Measurements from ENCODE around the gene TCFL5.

TCFL5 gene

DNA sequence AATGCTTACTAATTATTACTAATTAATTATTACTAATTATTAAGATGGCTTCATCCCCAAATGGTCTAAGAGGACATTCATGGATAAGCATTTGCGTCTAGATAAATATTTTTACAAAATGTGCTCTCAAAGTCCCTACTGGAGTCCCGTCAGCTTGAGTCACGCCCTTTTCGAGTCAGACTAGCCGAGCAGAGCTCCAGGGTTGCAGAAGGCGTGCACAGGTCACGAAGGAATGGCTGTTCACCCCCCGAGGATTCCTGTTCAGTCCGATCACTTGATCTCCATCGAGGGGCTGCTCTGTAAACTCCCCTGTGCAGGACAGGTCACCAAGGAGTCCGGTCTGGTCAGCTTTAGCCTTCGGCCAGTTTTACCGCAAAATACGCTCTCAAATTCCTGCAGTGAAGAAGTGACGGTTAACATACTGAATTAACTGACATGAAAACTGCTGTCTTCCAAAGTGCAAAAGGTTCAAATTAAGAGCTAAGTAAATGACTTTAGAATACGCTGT, 19.9 kb downstream of the TCFL5 start:
- H3K9me2 ChIP-seq (ENCODE audit: low read depth, low read length): no peaks in the 10 kb centered on the region
- no peak overlapping the region for H3K27ac ChIP-seq (ENCODE audit: low read depth, low read length, poor library complexity, severe bottlenecking)
- peaks cover 27% of the 10 kb centered on the region for H3K4me1 ChIP-seq (ENCODE audit: insufficient read depth, low read length, severe bottlenecking)
- H2AFZ ChIP-seq (ENCODE audit: low read length): no peak overlapping the region
- no peaks in the 10 kb centered on the region for H4K20me1 ChIP-seq (ENCODE audit: insufficient read depth, low read length)
- H3K9ac ChIP-seq (ENCODE audit: low read length): no peak overlapping the region
- TF ChIP-seq, protein P1, sequence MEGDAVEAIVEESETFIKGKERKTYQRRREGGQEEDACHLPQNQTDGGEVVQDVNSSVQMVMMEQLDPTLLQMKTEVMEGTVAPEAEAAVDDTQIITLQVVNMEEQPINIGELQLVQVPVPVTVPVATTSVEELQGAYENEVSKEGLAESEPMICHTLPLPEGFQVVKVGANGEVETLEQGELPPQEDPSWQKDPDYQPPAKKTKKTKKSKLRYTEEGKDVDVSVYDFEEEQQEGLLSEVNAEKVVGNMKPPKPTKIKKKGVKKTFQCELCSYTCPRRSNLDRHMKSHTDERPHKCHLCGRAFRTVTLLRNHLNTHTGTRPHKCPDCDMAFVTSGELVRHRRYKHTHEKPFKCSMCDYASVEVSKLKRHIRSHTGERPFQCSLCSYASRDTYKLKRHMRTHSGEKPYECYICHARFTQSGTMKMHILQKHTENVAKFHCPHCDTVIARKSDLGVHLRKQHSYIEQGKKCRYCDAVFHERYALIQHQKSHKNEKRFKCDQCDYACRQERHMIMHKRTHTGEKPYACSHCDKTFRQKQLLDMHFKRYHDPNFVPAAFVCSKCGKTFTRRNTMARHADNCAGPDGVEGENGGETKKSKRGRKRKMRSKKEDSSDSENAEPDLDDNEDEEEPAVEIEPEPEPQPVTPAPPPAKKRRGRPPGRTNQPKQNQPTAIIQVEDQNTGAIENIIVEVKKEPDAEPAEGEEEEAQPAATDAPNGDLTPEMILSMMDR (IDR thresholded peaks at IDR 0.05; ENCODE audit: low read length): no peak
- TF ChIP-seq EZH2 (IDR thresholded peaks at IDR 0.05; ENCODE audit: borderline replicate concordance, low read length): no peak
- no peaks in the 10 kb centered on the region for H3K9me3 ChIP-seq (ENCODE audit: low read length)
- H3K79me2 ChIP-seq (ENCODE audit: insufficient read depth, low read length): no peaks in the 10 kb centered on the region
- H3F3A ChIP-seq (ENCODE audit: insufficient read depth, low read length): no peaks in the 10 kb centered on the region
- no peaks in the 10 kb centered on the region for H3K27me3 ChIP-seq (ENCODE audit: insufficient read depth, low read length)
- H3K4me3 ChIP-seq (ENCODE audit: low read depth, low read length, poor library complexity, severe bottlenecking): no peak overlapping the region
- no peak overlapping the region for H3K4me2 ChIP-seq (ENCODE audit: low read length)
- peaks cover 38% of the 10 kb centered on the region for H3K36me3 ChIP-seq (ENCODE audit: insufficient read depth, low read length)

DNA sequence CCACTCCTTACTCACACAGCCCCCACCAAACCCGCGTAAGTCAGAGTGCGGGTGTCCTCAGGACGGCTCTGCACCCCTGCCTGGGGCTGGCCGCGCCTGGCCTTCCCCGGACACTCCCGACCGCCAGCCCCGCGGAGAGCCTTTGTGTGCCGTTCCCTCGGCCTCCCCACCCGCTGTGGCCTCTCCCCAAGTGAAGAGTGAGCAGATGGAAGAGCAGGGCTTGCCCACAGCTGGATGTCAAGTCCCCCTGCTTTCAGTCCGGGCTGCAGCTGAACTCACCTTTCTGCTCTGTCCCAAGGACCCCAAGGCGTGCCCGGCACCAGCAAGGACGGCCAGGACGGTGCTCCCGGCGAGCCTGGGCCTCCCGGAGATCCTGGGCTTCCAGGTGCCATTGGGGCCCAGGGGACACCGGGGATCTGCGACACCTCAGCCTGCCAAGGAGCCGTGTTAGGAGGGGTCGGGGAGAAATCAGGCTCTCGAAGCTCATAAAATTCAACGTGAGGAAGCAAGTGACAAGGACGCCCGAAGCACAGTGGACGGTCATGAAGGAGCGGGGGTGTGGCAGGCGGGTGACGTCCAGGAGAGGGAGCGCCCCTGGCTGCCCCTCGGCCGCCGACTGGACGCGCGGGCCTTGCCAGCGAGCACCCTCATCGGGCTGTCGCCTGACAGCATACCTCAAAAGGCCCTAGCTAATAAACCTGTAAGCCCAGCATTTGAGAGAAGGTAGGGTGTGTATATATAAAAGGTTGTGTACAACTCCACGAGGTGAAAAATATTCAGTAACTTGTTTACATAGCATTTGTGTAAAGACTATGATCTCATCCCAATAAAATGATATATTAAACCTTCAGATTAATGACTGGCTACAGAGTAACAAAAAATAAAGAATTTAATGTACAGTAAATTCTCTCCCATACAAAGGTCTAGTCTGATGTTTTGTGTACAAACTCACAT, 21.1 kb downstream of the TCFL5 start:
- Histone ChIP-seq H3K9ac (ENCODE audit: low read length) (no peak overlapping the region), H3K4me2 (ENCODE audit: low read length) (no peak overlapping the region), H3K4me1 (ENCODE audit: insufficient read depth, low read length, severe bottlenecking) (peaks cover 27% of the 10 kb centered on the region), H2AFZ (ENCODE audit: low read length) (no peak overlapping the region), H3K36me3 (ENCODE audit: insufficient read depth, low read length) (peaks cover 28% of the 10 kb centered on the region), H3K27ac (ENCODE audit: low read depth, low read length, poor library complexity, severe bottlenecking) (peak overlapping the region; percentile 97), H3K79me2 (ENCODE audit: insufficient read depth, low read length) (no peaks in the 10 kb centered on the region), H3K27me3 (ENCODE audit: insufficient read depth, low read length) (no peaks in the 10 kb centered on the region), H3K9me2 (ENCODE audit: low read depth, low read length) (no peaks in the 10 kb centered on the region), H3K9me3 (ENCODE audit: low read length) (no peaks in the 10 kb centered on the region), H3F3A (ENCODE audit: insufficient read depth, low read length) (no peaks in the 10 kb centered on the region), H3K4me3 (ENCODE audit: low read depth, low read length, poor library complexity, severe bottlenecking) (no peak overlapping the region), H4K20me1 (ENCODE audit: insufficient read depth, low read length) (no peaks in the 10 kb centered on the region)
- TF ChIP-seq EZH2 (IDR thresholded peaks at IDR 0.05; ENCODE audit: borderline replicate concordance, low read length): no peak
- TF ChIP-seq, protein P1 (IDR thresholded peaks at IDR 0.05; ENCODE audit: low read length): no peak

DNA sequence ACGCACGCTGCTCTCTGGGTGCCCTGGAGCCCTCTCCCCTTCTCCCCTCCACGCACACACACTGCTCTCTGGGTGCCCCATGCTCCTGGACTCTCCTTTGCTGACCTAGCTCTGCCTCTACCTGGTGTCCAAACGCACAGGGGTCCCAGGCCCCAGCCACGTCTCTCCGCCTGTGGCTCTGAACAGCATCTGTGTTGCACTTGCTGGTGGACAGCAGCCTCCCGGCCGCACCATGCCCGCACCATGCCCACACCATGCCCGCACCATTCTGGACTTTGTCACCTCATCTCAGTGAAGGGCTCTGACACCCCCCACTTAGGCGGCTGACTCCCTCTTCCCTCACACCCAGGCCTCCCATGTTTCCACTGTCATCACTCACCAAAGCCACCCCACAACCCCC, 21.8 kb downstream of the TCFL5 start:
- peak overlapping the region; percentile 72; the same call in 1 of the 2 replicates for H3K4me2 ChIP-seq (ENCODE audit: low read length)
- peak overlapping the region; percentile 97 for H3K27ac ChIP-seq (ENCODE audit: low read depth, low read length, poor library complexity, severe bottlenecking)
- no peaks in the 10 kb centered on the region for H3K9me3 ChIP-seq (ENCODE audit: low read length)
- H3K79me2 ChIP-seq (ENCODE audit: insufficient read depth, low read length): no peaks in the 10 kb centered on the region
- H3K9ac ChIP-seq (ENCODE audit: low read length): peak overlapping the region; percentile 4; the same call in 1 of the 2 replicates
- no peaks in the 10 kb centered on the region for H3K27me3 ChIP-seq (ENCODE audit: insufficient read depth, low read length)
- H3K4me3 ChIP-seq (ENCODE audit: low read depth, low read length, poor library complexity, severe bottlenecking): no peak overlapping the region
- TF ChIP-seq EZH2 (IDR thresholded peaks at IDR 0.05; ENCODE audit: borderline replicate concordance, low read length): no peak
- TF ChIP-seq, protein P1 (IDR thresholded peaks at IDR 0.05; ENCODE audit: low read length): no peak
- no peaks in the 10 kb centered on the region for H4K20me1 ChIP-seq (ENCODE audit: insufficient read depth, low read length)
- H3K9me2 ChIP-seq (ENCODE audit: low read depth, low read length): no peaks in the 10 kb centered on the region
- peaks cover 21% of the 10 kb centered on the region for H3K36me3 ChIP-seq (ENCODE audit: insufficient read depth, low read length)
- H3K4me1 ChIP-seq (ENCODE audit: insufficient read depth, low read length, severe bottlenecking): peaks cover 27% of the 10 kb centered on the region
- no peaks in the 10 kb centered on the region for H3F3A ChIP-seq (ENCODE audit: insufficient read depth, low read length)
- no peak overlapping the region for H2AFZ ChIP-seq (ENCODE audit: low read length)

Data from OCI-LY1 (cell line).